GM12878 (cell line): Measurements from ENCODE around the gene ZNF627. TPM values are rescaled to one million over a fixed set of nuclear protein-coding genes. Genes with fewer than 3 reads are reported as not detected.

ENCODE experiments used
- BCL3 ChIP-seq: IDR thresholded peaks from 2 replicates; pipeline ENCODE4 v1.6.1; 2011; ENCODE audit warnings: borderline replicate concordance, low read depth, mild to moderate bottlenecking, moderate library complexity, low read length; ENCODE audit not compliant: insufficient read depth, poor library complexity, severe bottlenecking
- CTCF ChIP-seq, 3 experiments: IDR thresholded peaks in 2 of 3; conservative IDR thresholded peaks in 1 of 3; 2 replicates each; pipeline ENCODE4 v1.5.1; 2011; ENCODE audit warnings: low read depth in 3 of 3, low read length in 3 of 3, mild to moderate bottlenecking in 3 of 3, control low read depth in 2 of 3, moderate library complexity in 2 of 3, inconsistent platforms in 1 of 3, mixed read lengths in 1 of 3; ENCODE audit not compliant: control insufficient read depth in 2 of 3, insufficient read depth in 1 of 3; ENCODE audit errors: extremely low read depth in 1 of 3
- ETV6 ChIP-seq, 2 experiments: fragments of 450-650 bp in 1 of 2; IDR thresholded peaks in 1 of 2; conservative IDR thresholded peaks in 1 of 2; 2 replicates each; pipeline ENCODE4 v1.6.1; 2014; ENCODE audit warnings: antibody characterized with exemption in 1 of 2, borderline replicate concordance in 1 of 2, low read depth in 1 of 2, mild to moderate bottlenecking in 1 of 2, moderate library complexity in 1 of 2
- FOS ChIP-seq: IDR thresholded peaks from 3 replicates; pipeline ENCODE4 v1.6.1; 2011; ENCODE audit warnings: borderline replicate concordance; ENCODE audit not compliant: insufficient read length; ENCODE audit errors: extremely low read depth
- IKZF1 ChIP-seq: fragments of 450-650 bp; conservative IDR thresholded peaks from 2 replicates; pipeline ENCODE4 v1.6.1; 2017; ENCODE audit warnings: antibody characterized with exemption, mild to moderate bottlenecking
- MYB ChIP-seq: fragments of 150-350 bp; IDR thresholded peaks from 2 replicates; pipeline ENCODE4 v1.6.1; 2014; ENCODE audit warnings: mild to moderate bottlenecking, low read depth, low read length, borderline replicate concordance
- NFYA ChIP-seq: IDR thresholded peaks from 2 replicates; pipeline ENCODE4 v1.6.1; 2011; ENCODE audit warnings: low read depth, mild to moderate bottlenecking, low read length, improper control_type of control experiment, borderline replicate concordance
- POLR2AphosphoS5 ChIP-seq: IDR thresholded peaks from 2 replicates; pipeline ENCODE4 v1.6.1; 2011; ENCODE audit warnings: mild to moderate bottlenecking, low read length, inconsistent platforms
- RB1 ChIP-seq: fragments of 450-650 bp; formaldehyde crosslinking; IDR thresholded peaks from 2 replicates; pipeline ENCODE4 v1.6.1; 2017; ENCODE audit warnings: mild to moderate bottlenecking, borderline replicate concordance
- RUNX3 ChIP-seq: IDR thresholded peaks from 2 replicates; pipeline ENCODE4 v1.6.1; 2012; ENCODE audit warnings: low read length, inconsistent platforms
- SREBF2 ChIP-seq: IDR thresholded peaks from 2 replicates; pipeline ENCODE4 v1.6.1; 2012; ENCODE audit warnings: mild to moderate bottlenecking, low read length
- SUPT20H ChIP-seq: IDR thresholded peaks from 2 replicates; pipeline ENCODE4 v1.6.1; 2011; ENCODE audit warnings: low read depth, mild to moderate bottlenecking, low read length, moderate library complexity, borderline replicate concordance; ENCODE audit not compliant: control insufficient read depth
- TBL1XR1 ChIP-seq: IDR thresholded peaks from 2 replicates; pipeline ENCODE4 v1.6.1; 2012; ENCODE audit warnings: low read depth, low read length, improper control_type of control experiment
- USF2 ChIP-seq: IDR thresholded peaks from 2 replicates; pipeline ENCODE4 v1.6.1; 2011; ENCODE audit warnings: low read depth, low read length, improper control_type of control experiment, borderline replicate concordance
- WRNIP1 ChIP-seq: IDR thresholded peaks from 2 replicates; pipeline ENCODE4 v1.6.1; 2011; ENCODE audit warnings: low read depth, low read length, improper control_type of control experiment, borderline replicate concordance
- ZNF622 ChIP-seq: fragments of 450-650 bp; IDR thresholded peaks from 2 replicates; pipeline ENCODE4 v1.6.1; 2017; ENCODE audit warnings: mild to moderate bottlenecking, inconsistent platforms
- polyA plus RNA-seq, 11 experiments: library from polyadenylated mRNA; depleted of rRNA in 4 of 11; unstranded in 6 of 11; stranded (reverse) in 5 of 11; fragments of >200 nt; fragmentation: Nextera tagmentation in 4 of 11; fragmentation: Illumina TruSeq in 1 of 11; extraction: Ambion mirVana in 4 of 11; extraction: Trizol in 1 of 11; gene quantifications; 1 replicate in 1 of 11; 2 replicates in 10 of 11; pipeline versions ENCODE4 v1.2.1 to v1.2.3, GENCODE V29; 2011 to 2016; ENCODE audit warnings: inconsistent platforms in 2 of 11, missing spikeins in 2 of 11, low read depth in 1 of 11
- total RNA-seq, 4 experiments: library from RNA; depleted of rRNA in 3 of 4; stranded (reverse); fragments of >200 nt in 3 of 4; fragmentation: Illumina TruSeq in 1 of 4; extraction: Trizol in 1 of 4; gene quantifications; 2 replicates each; pipeline versions ENCODE4 v1.2.1 to v1.2.3, GENCODE V29; 2013 to 2021
- TF ChIP-seq, protein P1 (sequence below): fragments of 450-650 bp; IDR thresholded peaks from 2 replicates; pipeline ENCODE4 v1.6.1; 2017; ENCODE audit warnings: mild to moderate bottlenecking
- TF ChIP-seq, protein P2 (sequence below): fragments of 450-650 bp; conservative IDR thresholded peaks from 2 replicates; pipeline ENCODE4 v1.6.1; 2017; ENCODE audit warnings: mild to moderate bottlenecking, moderate library complexity

The ZNF627 gene
- total and polyA plus RNA-seq, 10 of the 15 experiments (the other 5 are each of a cell fraction or from before 2014, with no cell fraction given) = 5.1 to 13.7 (median 10.2) TPM

- no peak for TF ChIP-seq BCL3
- TF ChIP-seq FOS = no peak
- no peak for TF ChIP-seq POLR2AphosphoS5
- TF ChIP-seq RB1 = no peak
- no peak; the same call in 1 of the 2 replicates for TF ChIP-seq TBL1XR1
- TF ChIP-seq, protein P1, sequence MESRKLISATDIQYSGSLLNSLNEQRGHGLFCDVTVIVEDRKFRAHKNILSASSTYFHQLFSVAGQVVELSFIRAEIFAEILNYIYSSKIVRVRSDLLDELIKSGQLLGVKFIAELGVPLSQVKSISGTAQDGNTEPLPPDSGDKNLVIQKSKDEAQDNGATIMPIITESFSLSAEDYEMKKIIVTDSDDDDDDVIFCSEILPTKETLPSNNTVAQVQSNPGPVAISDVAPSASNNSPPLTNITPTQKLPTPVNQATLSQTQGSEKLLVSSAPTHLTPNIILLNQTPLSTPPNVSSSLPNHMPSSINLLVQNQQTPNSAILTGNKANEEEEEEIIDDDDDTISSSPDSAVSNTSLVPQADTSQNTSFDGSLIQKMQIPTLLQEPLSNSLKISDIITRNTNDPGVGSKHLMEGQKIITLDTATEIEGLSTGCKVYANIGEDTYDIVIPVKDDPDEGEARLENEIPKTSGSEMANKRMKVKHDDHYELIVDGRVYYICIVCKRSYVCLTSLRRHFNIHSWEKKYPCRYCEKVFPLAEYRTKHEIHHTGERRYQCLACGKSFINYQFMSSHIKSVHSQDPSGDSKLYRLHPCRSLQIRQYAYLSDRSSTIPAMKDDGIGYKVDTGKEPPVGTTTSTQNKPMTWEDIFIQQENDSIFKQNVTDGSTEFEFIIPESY = no peak
- TF ChIP-seq, protein P2, sequence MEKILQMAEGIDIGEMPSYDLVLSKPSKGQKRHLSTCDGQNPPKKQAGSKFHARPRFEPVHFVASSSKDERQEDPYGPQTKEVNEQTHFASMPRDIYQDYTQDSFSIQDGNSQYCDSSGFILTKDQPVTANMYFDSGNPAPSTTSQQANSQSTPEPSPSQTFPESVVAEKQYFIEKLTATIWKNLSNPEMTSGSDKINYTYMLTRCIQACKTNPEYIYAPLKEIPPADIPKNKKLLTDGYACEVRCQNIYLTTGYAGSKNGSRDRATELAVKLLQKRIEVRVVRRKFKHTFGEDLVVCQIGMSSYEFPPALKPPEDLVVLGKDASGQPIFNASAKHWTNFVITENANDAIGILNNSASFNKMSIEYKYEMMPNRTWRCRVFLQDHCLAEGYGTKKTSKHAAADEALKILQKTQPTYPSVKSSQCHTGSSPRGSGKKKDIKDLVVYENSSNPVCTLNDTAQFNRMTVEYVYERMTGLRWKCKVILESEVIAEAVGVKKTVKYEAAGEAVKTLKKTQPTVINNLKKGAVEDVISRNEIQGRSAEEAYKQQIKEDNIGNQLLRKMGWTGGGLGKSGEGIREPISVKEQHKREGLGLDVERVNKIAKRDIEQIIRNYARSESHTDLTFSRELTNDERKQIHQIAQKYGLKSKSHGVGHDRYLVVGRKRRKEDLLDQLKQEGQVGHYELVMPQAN = no peak
- TF ChIP-seq SREBF2 = no peak
- peak in 1 of 2 experiments; percentile 57; a peak in 1 of 4 replicates for TF ChIP-seq ETV6 (conservative IDR thresholded peaks at IDR 0.05 in 1 of 2, IDR thresholded peaks at IDR 0.05 in 1 of 2; ENCODE audit: borderline replicate concordance in 1 of 2, low read depth in 1 of 2)
- TF ChIP-seq RUNX3 = peak; percentile 92
- TF ChIP-seq CTCF (IDR thresholded peaks at IDR 0.05 in 2 of 3, conservative IDR thresholded peaks at IDR 0.05 in 1 of 3; ENCODE audit: control insufficient read depth in 2 of 3, extremely low read depth in 1 of 3, insufficient read depth in 1 of 3, low read depth in 3 of 3, low read length in 3 of 3) = no peak
- no peak for TF ChIP-seq USF2
- TF ChIP-seq MYB = no peak
- TF ChIP-seq SUPT20H = no peak
- TF ChIP-seq NFYA = no peak
- no peak for TF ChIP-seq WRNIP1
- TF ChIP-seq IKZF1 = peak; percentile 86
- no peak for TF ChIP-seq ZNF622
These were observed 43.1 kb upstream of the ZNF627 start (continued) for GRCh38 chr19:11554160-11554559.
